ENCODE measurements around the gene PDIA5.
"Not testable (repeated sequence)": the region's sequence is repeated elsewhere in the genome, so short reads cannot be mapped to it uniquely, and the experiment has no call there.

PDIA5 gene

GRCh38 chr3:123151853-123152420, 85.1 kb downstream of the PDIA5 start:
- not testable (repeated sequence) for DNase-seq

- DNase-seq: no peak
Observed at GRCh38 chr3:123152687-123153086, 85.9 kb downstream of the PDIA5 start.

- DNase-seq: no peak
Observed at GRCh38 chr3:123153125-123154019, 86.5 kb downstream of the PDIA5 start.

GRCh38 chr3:123154020-123154985, 87.5 kb downstream of the PDIA5 start:
- no peak for DNase-seq

GRCh38 chr3:123155471-123156011, 88.7 kb downstream of the PDIA5 start:
- DNase-seq: no peak

GRCh38 chr3:123156276-123156995, 89.6 kb downstream of the PDIA5 start:
- no peak for DNase-seq

- no peak for DNase-seq
Observed at GRCh38 chr3:123157209-123157597, 90.4 kb downstream of the PDIA5 start.

GRCh38 chr3:123157598-123158287, 90.9 kb downstream of the PDIA5 start:
- no peak for DNase-seq

GRCh38 chr3:123158330-123158729, 91.5 kb downstream of the PDIA5 start:
- no peak for DNase-seq

- no peak for DNase-seq
Observed at GRCh38 chr3:123158899-123159390, 92.1 kb downstream of the PDIA5 start.

GRCh38 chr3:123159926-123160635, 93.3 kb downstream of the PDIA5 start:
- DNase-seq: no peak

- no peak for DNase-seq
Observed at GRCh38 chr3:123161167-123161566, 94.3 kb downstream of the PDIA5 start.

GRCh38 chr3:123163141-123163540, 96.3 kb downstream of the PDIA5 start:
- no peak for DNase-seq

- DNase-seq: no peak
Observed at GRCh38 chr3:123165163-123165562, 98.3 kb downstream of the PDIA5 start.

GRCh38 chr3:123167686-123168085, 100.9 kb downstream of the PDIA5 start:
- no peak for DNase-seq

- no peak for DNase-seq
Observed at GRCh38 chr3:123168122-123168521, 101.3 kb downstream of the PDIA5 start.

GRCh38 chr3:123168605-123169004, 101.8 kb downstream of the PDIA5 start:
- no peak for DNase-seq

- DNase-seq: no peak
Observed at GRCh38 chr3:123169492-123169929, 102.7 kb downstream of the PDIA5 start.

GRCh38 chr3:123169930-123170329, 103.1 kb downstream of the PDIA5 start:
- no peak for DNase-seq

GRCh38 chr3:123180791-123181190, 114.0 kb downstream of the PDIA5 start:
- DNase-seq: no peak

GRCh38 chr3:123186695-123187094, 119.9 kb downstream of the PDIA5 start:
- DNase-seq: no peak
